ENCODE measurements around the gene CTNNBL1. TPM values are rescaled to one million over a fixed set of nuclear protein-coding genes. Genes with fewer than 3 reads are reported as not detected.
A peak's percentile ranks its signal among the peaks of the same experiment; 100 is the strongest.

Gene CTNNBL1
- total RNA-seq, 2 donors from 2014 or later: 29.9 to 39.9 TPM

DNA sequence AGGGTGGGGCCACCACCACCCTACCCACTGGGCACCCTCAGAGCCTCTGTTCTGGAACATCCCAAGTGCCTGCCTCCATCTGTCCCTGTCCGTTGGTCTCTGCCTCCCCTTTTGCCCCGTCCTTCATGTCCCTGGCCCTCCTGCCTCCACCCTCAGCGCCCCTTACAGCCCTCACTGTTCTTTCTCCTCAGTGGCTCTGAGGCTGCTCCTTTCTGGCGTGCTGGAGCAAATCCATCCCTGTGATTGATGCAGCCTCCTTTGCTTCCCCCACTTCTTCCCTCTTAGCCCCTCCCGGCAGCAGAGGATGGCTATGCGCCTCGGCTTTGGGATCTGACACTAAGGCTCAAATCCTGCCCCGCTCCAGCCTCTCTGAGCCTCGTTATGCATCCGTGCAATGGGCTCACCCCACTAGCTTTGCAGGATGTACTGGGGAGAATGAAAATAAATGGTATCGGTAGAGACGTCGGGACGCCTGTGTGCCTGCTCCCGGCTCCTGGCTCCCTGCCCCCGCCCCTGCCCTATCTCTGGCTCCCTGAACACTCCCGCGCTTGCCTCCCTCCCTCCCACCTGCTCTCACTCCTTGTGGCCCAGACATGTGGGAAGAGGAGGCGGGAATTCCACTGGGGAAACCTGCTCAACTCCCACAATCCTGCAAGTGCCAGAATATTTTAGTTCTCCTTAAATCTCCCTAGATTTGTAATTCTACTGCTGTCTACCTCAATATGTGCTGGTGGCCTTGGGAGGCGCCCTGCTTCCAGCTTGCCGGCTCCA is 222.2 kb downstream of the CTNNBL1 start:
- Histone ChIP-seq H3K9me3 (no peaks in the 10 kb centered on the region), H3K27me3 (no peaks in the 10 kb centered on the region), H3K4me1 (peaks cover 0 to 72% of the 10 kb centered on the region in 2 donors), H3K36me3 (no peaks in the 10 kb centered on the region), H3K4me3 (no peak overlapping the region), H3K27ac (peak overlapping the region; percentile 68 to 74)
- TF ChIP-seq, protein P1, sequence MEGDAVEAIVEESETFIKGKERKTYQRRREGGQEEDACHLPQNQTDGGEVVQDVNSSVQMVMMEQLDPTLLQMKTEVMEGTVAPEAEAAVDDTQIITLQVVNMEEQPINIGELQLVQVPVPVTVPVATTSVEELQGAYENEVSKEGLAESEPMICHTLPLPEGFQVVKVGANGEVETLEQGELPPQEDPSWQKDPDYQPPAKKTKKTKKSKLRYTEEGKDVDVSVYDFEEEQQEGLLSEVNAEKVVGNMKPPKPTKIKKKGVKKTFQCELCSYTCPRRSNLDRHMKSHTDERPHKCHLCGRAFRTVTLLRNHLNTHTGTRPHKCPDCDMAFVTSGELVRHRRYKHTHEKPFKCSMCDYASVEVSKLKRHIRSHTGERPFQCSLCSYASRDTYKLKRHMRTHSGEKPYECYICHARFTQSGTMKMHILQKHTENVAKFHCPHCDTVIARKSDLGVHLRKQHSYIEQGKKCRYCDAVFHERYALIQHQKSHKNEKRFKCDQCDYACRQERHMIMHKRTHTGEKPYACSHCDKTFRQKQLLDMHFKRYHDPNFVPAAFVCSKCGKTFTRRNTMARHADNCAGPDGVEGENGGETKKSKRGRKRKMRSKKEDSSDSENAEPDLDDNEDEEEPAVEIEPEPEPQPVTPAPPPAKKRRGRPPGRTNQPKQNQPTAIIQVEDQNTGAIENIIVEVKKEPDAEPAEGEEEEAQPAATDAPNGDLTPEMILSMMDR (IDR thresholded peaks at IDR 0.05): no peak
- no peak for DNase-seq (ENCODE audit: low spot score)

DNA sequence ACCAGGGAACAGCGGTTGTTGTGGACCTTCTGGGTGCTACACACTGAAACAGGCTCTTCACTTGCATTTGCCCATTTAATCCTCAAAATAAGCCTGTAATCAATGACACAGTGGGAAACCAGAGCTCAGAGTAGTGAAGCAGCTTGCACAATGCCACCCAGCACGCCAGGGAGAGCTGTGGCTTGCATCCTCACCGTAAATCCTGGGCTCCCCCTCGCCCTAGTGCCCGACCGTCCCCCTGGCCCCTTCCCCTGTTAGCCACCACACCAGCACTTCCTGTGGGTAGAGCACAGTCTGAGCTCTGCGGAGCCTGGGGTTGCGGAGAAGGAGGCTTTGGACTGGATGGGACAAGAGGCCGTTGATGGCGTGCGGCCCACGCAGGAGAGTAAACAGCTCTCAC is 223.6 kb downstream of the CTNNBL1 start:
- Histone ChIP-seq H3K4me1 (peaks cover 0 to 58% of the 10 kb centered on the region in 2 donors), H3K9me3 (no peaks in the 10 kb centered on the region), H3K36me3 (no peaks in the 10 kb centered on the region), H3K27ac (no peak overlapping the region), H3K27me3 (no peaks in the 10 kb centered on the region), H3K4me3 (no peak overlapping the region)
- no peak for DNase-seq (ENCODE audit: low spot score)
- TF ChIP-seq, protein P1 (IDR thresholded peaks at IDR 0.05): no peak

- no peak overlapping the region for H3K27ac ChIP-seq
- TF ChIP-seq, protein P1 (IDR thresholded peaks at IDR 0.05): no peak
- H3K36me3 ChIP-seq: no peaks in the 10 kb centered on the region
- H3K4me1 ChIP-seq: peaks cover 0 to 53% of the 10 kb centered on the region in 2 donors
- H3K9me3 ChIP-seq: no peaks in the 10 kb centered on the region
- no peaks in the 10 kb centered on the region for H3K27me3 ChIP-seq
- DNase-seq (ENCODE audit: low spot score): no peak
- no peak overlapping the region for H3K4me3 ChIP-seq
These were observed 224.2 kb downstream of the CTNNBL1 start for GRCh38 chr20:37918035-37918434.

DNA sequence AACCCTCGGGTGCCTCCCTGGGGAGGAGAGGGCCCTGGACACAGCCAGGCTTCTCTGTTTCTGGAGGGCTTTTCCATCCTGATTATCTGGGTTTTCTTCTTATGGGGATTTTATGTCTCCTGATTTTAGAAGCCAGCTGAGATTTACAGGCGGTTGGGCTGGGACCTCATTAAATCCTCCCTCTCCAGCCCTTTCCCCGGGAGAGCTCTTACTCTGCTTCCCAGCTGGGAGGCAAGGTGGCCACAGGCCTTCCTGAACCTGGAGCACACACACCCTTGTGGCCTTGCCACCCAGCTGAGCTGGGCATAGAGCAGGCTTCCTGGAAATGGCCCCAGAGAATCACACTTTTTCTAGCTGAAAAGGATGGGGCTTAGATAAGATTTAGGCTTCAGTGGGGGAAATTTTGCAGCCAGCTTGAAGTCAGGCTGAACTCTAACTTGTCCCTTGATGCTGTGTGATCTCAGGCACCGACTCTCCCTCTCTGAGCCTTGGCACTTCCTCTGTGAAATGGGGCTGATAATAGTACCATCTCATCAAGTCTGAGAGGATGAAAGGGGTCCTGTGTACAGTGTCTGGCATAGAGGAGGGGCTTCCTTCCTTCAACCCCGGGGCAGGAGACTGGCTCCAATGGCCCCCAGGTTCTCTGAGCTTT is 225.7 kb downstream of the CTNNBL1 start:
- no peaks in the 10 kb centered on the region for H3K36me3 ChIP-seq
- H3K27me3 ChIP-seq: no peaks in the 10 kb centered on the region
- DNase-seq (ENCODE audit: low spot score): no peak
- H3K4me1 ChIP-seq: peaks cover 0 to 39% of the 10 kb centered on the region in 2 donors
- H3K4me3 ChIP-seq: no peak overlapping the region
- peak overlapping the region in 1 of 2 donors; percentile 23 for H3K27ac ChIP-seq
- TF ChIP-seq, protein P1 (IDR thresholded peaks at IDR 0.05): no peak
- H3K9me3 ChIP-seq: no peaks in the 10 kb centered on the region

GRCh38 chr20:37920270-37920669 is 226.4 kb downstream of the CTNNBL1 start:
- no peak for DNase-seq (ENCODE audit: low spot score)
- Histone ChIP-seq H3K9me3 (no peaks in the 10 kb centered on the region), H3K36me3 (no peaks in the 10 kb centered on the region), H3K27me3 (no peaks in the 10 kb centered on the region), H3K4me3 (no peak overlapping the region), H3K27ac (no peak overlapping the region), H3K4me1 (peaks cover 0 to 31% of the 10 kb centered on the region in 2 donors)
- TF ChIP-seq, protein P1 (IDR thresholded peaks at IDR 0.05): no peak

Data from right atrium auricular region (tissue), 2 donors.